Measurements from ENCODE around the gene PI4K2B. TPM values are rescaled to one million over a fixed set of nuclear protein-coding genes. Genes with fewer than 3 reads are reported as not detected.

PI4K2B gene
- total and polyA plus RNA-seq, 2 of the 8 experiments (the other 6 are each of a cell fraction or from before 2014, with no cell fraction given), result 3.0 to 16.2 TPM

GRCh38 chr4:25209702-25210101, 24.1 kb upstream of the PI4K2B start:
- ChIA-PET CTCF (ENCODE audit: partially characterized antibody) (interaction anchor here (1.1 kb wide), 1 partner anchor 27 kb away, joined by 3 read pairs; no protein-coding TSS in a partner anchor), POLR2A (ENCODE audit: partially characterized antibody) (interaction anchor here (1.0 to 1.2 kb wide), 2 partner anchors 10 to 26 kb away, joined by 3 read pairs; no protein-coding TSS in a partner anchor)
- H3K4me1 ChIP-seq (replicated peaks in 1 of 4; ENCODE audit: control insufficient read depth in 3 of 4, insufficient read depth in 4 of 4, low read length in 3 of 4), result peaks cover 0 to 5% (median 2%) of the 10 kb centered on the region in 4 experiments; a peak in 3 of 7 replicates
- no peaks in the 10 kb centered on the region for H3K23me2 ChIP-seq (ENCODE audit: low read depth, low read length)
- H4K5ac ChIP-seq (ENCODE audit: insufficient read length, low read depth, low read length), result no peak overlapping the region
- no peak overlapping the region for H2BK12ac ChIP-seq (ENCODE audit: low read depth, low read length)
- no peaks in the 10 kb centered on the region for H3K79me2 ChIP-seq (ENCODE audit: control insufficient read depth in 1 of 2, insufficient read depth in 2 of 2, low read length in 2 of 2)
- FAIRE-seq (no peak), DNase-seq (ENCODE audit: low read depth in 1 of 2, low spot score in 2 of 2) (no peak)
- no peak overlapping the region for H3K18ac ChIP-seq (ENCODE audit: extremely low read depth, low read length)
- no peak overlapping the region for H3K4ac ChIP-seq (replicated peaks; ENCODE audit: insufficient read length, low read depth, low read length)
- no peak overlapping the region for H2AFZ ChIP-seq (ENCODE audit: low read length)
- H3K27ac ChIP-seq (ENCODE audit: low read depth, low read length), result no peak overlapping the region
- no peak overlapping the region for H2AK5ac ChIP-seq (ENCODE audit: low read depth, low read length)
- no peak overlapping the region for H3K56ac ChIP-seq (replicated peaks; ENCODE audit: insufficient read length, low read depth, low read length)
- H3K36me3 ChIP-seq (ENCODE audit: control insufficient read depth in 2 of 4, insufficient read depth in 4 of 4, low read length in 3 of 4), result no peaks in the 10 kb centered on the region
- WGBS, 2 experiments (ENCODE audit: extremely low coverage in 1 of 2, insufficient coverage in 1 of 2, insufficient read length in 1 of 2, insufficient replicate concordance in 2 of 2, low coverage in 1 of 2, low lambda C conversion rate in 2 of 2, missing lambda C conversion rate in 1 of 2), result 44% methylated on average over 1 of the region's 1 CpG; no CpG with 5 or more reads in 1 of the 2 experiments
- H4K20me1 ChIP-seq (replicated peaks in 1 of 2; ENCODE audit: control insufficient read depth in 1 of 2, insufficient read depth in 2 of 2, low read length in 2 of 2), result no peaks in the 10 kb centered on the region
- H2BK5ac ChIP-seq (ENCODE audit: low read depth, low read length), result no peak overlapping the region
- peak overlapping the region in 1 of 4 experiments; percentile 10; a peak in 1 of 8 replicates for H3K4me3 ChIP-seq (ENCODE audit: extremely low read depth in 1 of 4, insufficient read depth in 2 of 4, low read depth in 3 of 4, low read length in 4 of 4)
- H4K8ac ChIP-seq (ENCODE audit: extremely low read depth, insufficient read depth, low read length), result no peak overlapping the region
- H3K23ac ChIP-seq (ENCODE audit: insufficient read length), result no peak overlapping the region
- no peak overlapping the region for H4K91ac ChIP-seq (replicated peaks; ENCODE audit: insufficient read length, low read length)
- H2BK15ac ChIP-seq (ENCODE audit: low read length), result no peak overlapping the region
- H3K9me3 ChIP-seq (ENCODE audit: insufficient read depth in 2 of 2, low read depth in 1 of 2, low read length in 1 of 2), result peaks cover 0 to 2% of the 10 kb centered on the region in 2 experiments; a peak in 2 of 4 replicates
- 0 out of 2 replicates have a peak overlapping the region, but pooled peaks have one; percentile 63 for H2BK20ac ChIP-seq (ENCODE audit: low read length)
- no peak overlapping the region for H3K9ac ChIP-seq (replicated peaks in 1 of 4; ENCODE audit: extremely low read depth in 1 of 4, low read depth in 3 of 4, low read length in 3 of 4)
- no peak overlapping the region for H3K14ac ChIP-seq (ENCODE audit: insufficient read length)
- no peaks in the 10 kb centered on the region for H3K79me1 ChIP-seq (ENCODE audit: low read depth, low read length)
- no peak overlapping the region; a peak in 1 of 4 replicates for H3K4me2 ChIP-seq (ENCODE audit: insufficient read depth in 1 of 2, low read depth in 2 of 2, low read length in 2 of 2)
- no peaks in the 10 kb centered on the region for H3K27me3 ChIP-seq (replicated peaks in 1 of 4; ENCODE audit: control insufficient read depth in 3 of 4, extremely low read depth in 1 of 4, insufficient read depth in 3 of 4, low read length in 3 of 4)
- H2BK120ac ChIP-seq (replicated peaks; ENCODE audit: low read depth, low read length), result no peak overlapping the region
- TF ChIP-seq TAF7 (optimal IDR thresholded peaks at IDR 0.05; ENCODE audit: borderline replicate concordance, low read depth, low read length), result no peak
- no peak for TF ChIP-seq USF2 (IDR thresholded peaks at IDR 0.05; ENCODE audit: low read length)
- no peak for TF ChIP-seq JUN (IDR thresholded peaks at IDR 0.05; ENCODE audit: low read depth, low read length)
- TF ChIP-seq CBX5 (IDR thresholded peaks at IDR 0.05; ENCODE audit: low read depth, low read length), result no peak
- no peak for TF ChIP-seq SAP30 (IDR thresholded peaks at IDR 0.05; ENCODE audit: insufficient read depth, insufficient replicate concordance, low read length)
- no peak for TF ChIP-seq NANOG (IDR thresholded peaks at IDR 0.05; ENCODE audit: insufficient read depth, low read depth, low read length, poor library complexity, severe bottlenecking)
- TF ChIP-seq KDM5A (IDR thresholded peaks at IDR 0.05; ENCODE audit: low read length), result no peak
- TF ChIP-seq SP1 (IDR thresholded peaks at IDR 0.05; ENCODE audit: low read depth, low read length), result peak; percentile 82
- TF ChIP-seq RBBP5 (IDR thresholded peaks at IDR 0.05; ENCODE audit: borderline replicate concordance, low read depth, low read length), result peak; percentile 53; the same call in 1 of the 2 replicates
- no peak for TF ChIP-seq GABPA (IDR thresholded peaks at IDR 0.05; ENCODE audit: borderline replicate concordance, insufficient read depth, low read length)
- TF ChIP-seq BACH1 (IDR thresholded peaks at IDR 0.05; ENCODE audit: low read length), result no peak
- TF ChIP-seq HDAC6 (IDR thresholded peaks at IDR 0.05; ENCODE audit: low read depth, low read length), result no peak

Measured in H1 (cell line).